ENCODE data around the gene CAMK2N2.

DNA sequence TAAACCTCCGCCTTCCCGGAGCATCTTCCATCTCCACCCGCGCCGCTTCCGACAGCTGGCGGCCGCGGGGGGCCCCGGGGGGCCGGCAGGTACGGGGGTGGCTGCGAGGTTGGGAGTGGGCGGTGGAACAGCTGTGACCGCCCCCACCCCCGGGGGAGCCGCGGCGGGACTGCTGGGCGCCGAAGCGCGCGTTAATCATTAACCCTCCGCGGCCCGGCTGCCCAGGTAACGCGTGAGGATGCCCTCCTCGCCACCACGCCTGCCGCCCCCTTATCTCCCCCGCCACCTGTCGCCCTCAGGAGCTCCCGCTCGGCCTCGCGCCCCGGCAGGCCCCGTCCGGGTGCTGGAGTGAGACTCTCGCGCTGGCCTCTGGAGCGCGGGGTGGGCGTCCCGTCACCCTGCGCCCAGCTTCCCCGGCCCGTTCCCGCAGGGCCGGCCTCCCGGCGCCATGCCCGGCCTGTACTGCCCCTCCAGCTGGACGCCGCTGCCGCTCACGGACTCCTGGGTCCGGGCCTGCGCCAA, 31.2 kb downstream of the CAMK2N2 start:
- TF ChIP-seq, protein P1, sequence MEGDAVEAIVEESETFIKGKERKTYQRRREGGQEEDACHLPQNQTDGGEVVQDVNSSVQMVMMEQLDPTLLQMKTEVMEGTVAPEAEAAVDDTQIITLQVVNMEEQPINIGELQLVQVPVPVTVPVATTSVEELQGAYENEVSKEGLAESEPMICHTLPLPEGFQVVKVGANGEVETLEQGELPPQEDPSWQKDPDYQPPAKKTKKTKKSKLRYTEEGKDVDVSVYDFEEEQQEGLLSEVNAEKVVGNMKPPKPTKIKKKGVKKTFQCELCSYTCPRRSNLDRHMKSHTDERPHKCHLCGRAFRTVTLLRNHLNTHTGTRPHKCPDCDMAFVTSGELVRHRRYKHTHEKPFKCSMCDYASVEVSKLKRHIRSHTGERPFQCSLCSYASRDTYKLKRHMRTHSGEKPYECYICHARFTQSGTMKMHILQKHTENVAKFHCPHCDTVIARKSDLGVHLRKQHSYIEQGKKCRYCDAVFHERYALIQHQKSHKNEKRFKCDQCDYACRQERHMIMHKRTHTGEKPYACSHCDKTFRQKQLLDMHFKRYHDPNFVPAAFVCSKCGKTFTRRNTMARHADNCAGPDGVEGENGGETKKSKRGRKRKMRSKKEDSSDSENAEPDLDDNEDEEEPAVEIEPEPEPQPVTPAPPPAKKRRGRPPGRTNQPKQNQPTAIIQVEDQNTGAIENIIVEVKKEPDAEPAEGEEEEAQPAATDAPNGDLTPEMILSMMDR (IDR thresholded peaks at IDR 0.05) = no peak
- TF ChIP-seq EZH2 (IDR thresholded peaks at IDR 0.05; ENCODE audit: borderline replicate concordance, insufficient read depth, low read depth, low read length, poor library complexity, severe bottlenecking) = peak; percentile 31
